Stimulated activated CD4-positive, alpha-beta T cell treated with anti-CD3 and anti-CD28 coated beads, TNF-alpha, amount 100 ng/mL, for 1 hour (primary cell): ENCODE data around the gene PLAGL1.
"Not testable (repeated sequence)": the region's sequence is repeated elsewhere in the genome, so short reads cannot be mapped to it uniquely, and the experiment has no call there.

Experiments
- DNase-seq, 3 donors: peaks; one replicate each; pipeline ENCODE4 v3.0.0-alpha.2; 2020; ENCODE audit warnings: low read depth in 3 of 3, low spot score in 1 of 3

Gene PLAGL1

GRCh38 chr6:144009628-144010027, 1.6 kb upstream of the PLAGL1 start:
- DNase-seq: not testable (repeated sequence)

- no peak for DNase-seq
Measured at GRCh38 chr6:144008846-144009245, 787 bp upstream of the PLAGL1 start.

- DNase-seq: no peak
Measured at GRCh38 chr6:144007478-144008119, 460 bp downstream of the PLAGL1 start.

GRCh38 chr6:144006736-144007477, 1.2 kb downstream of the PLAGL1 start:
- DNase-seq: no peak

GRCh38 chr6:143999406-143999805, 8.7 kb downstream of the PLAGL1 start:
- no peak for DNase-seq

GRCh38 chr6:143998686-143999085, 9.4 kb downstream of the PLAGL1 start:
- no peak for DNase-seq

- no peak for DNase-seq
Measured at GRCh38 chr6:143993965-143994646, 14.0 kb downstream of the PLAGL1 start.

- DNase-seq: no peak
Measured at GRCh38 chr6:143992285-143992684, 15.8 kb downstream of the PLAGL1 start.

- no peak for DNase-seq
Measured at GRCh38 chr6:143986463-143987065, 21.5 kb downstream of the PLAGL1 start.

- no peak for DNase-seq
Measured at GRCh38 chr6:143984666-143985065, 23.4 kb downstream of the PLAGL1 start.

GRCh38 chr6:143982968-143983367, 25.1 kb downstream of the PLAGL1 start:
- no peak for DNase-seq

- no peak for DNase-seq
Measured at GRCh38 chr6:143980921-143981320, 27.1 kb downstream of the PLAGL1 start.

GRCh38 chr6:143976806-143977349, 31.2 kb downstream of the PLAGL1 start:
- DNase-seq: no peak

GRCh38 chr6:143974089-143974488, 34.0 kb downstream of the PLAGL1 start:
- DNase-seq: no peak

GRCh38 chr6:143973097-143973966, 34.7 kb downstream of the PLAGL1 start:
- DNase-seq: no peak

- no peak for DNase-seq
Measured at GRCh38 chr6:143971482-143972205, 36.4 kb downstream of the PLAGL1 start.

- no peak for DNase-seq
Measured at GRCh38 chr6:143970456-143971218, 37.4 kb downstream of the PLAGL1 start.

- no peak for DNase-seq
Measured at GRCh38 chr6:143969077-143969476, 39.0 kb downstream of the PLAGL1 start.

GRCh38 chr6:143967706-143968376, 40.2 kb downstream of the PLAGL1 start:
- DNase-seq: no peak
